Stimulated activated naive B cell treated with anti-CD40 and anti-IgM and Interleukin-4, amounts not matched to agents 10 μg/mL and 1 μg/mL and 100 μg/mL, for 72 hours (primary cell): ENCODE data around the gene PSTPIP2.

Experiments used
- ATAC-seq, 2 donors: fragments of 150-1000 bp; cut with Tn5 transposase; replicated peaks; 2 replicates each; pipeline ENCODE4 v1.10.0; 2021; ENCODE audit warnings: moderate library complexity in 1 of 2
- DNase-seq: peaks from one replicate; pipeline ENCODE4 v3.0.0; 2021
- H3K27ac Mint-ChIP-seq: one replicate; pipeline ENCODE4 v1.8.0; 2022; ENCODE audit warnings: mild to moderate bottlenecking, mixed read lengths
- H3K27me3 Mint-ChIP-seq, 2 donors: one replicate each; pipeline ENCODE4 v1.8.0; 2022; ENCODE audit warnings: mixed read lengths in 2 of 2
- H3K36me3 Mint-ChIP-seq, 2 donors: one replicate each; pipeline ENCODE4 v1.8.0; 2022; ENCODE audit warnings: mixed read lengths in 2 of 2, mild to moderate bottlenecking in 1 of 2
- H3K4me1 Mint-ChIP-seq, 2 donors: one replicate each; pipeline ENCODE4 v1.8.0; 2022; ENCODE audit warnings: mixed read lengths in 2 of 2, mild to moderate bottlenecking in 1 of 2
- H3K4me3 Mint-ChIP-seq, 2 donors: one replicate each; pipeline ENCODE4 v1.8.0; 2022; ENCODE audit warnings: mild to moderate bottlenecking in 2 of 2, mixed read lengths in 2 of 2, moderate library complexity in 1 of 2
- H3K9me3 Mint-ChIP-seq, 2 donors: one replicate each; pipeline ENCODE4 v1.8.0; 2022; ENCODE audit warnings: mixed read lengths in 2 of 2, mild to moderate bottlenecking in 1 of 2

The PSTPIP2 gene

DNA sequence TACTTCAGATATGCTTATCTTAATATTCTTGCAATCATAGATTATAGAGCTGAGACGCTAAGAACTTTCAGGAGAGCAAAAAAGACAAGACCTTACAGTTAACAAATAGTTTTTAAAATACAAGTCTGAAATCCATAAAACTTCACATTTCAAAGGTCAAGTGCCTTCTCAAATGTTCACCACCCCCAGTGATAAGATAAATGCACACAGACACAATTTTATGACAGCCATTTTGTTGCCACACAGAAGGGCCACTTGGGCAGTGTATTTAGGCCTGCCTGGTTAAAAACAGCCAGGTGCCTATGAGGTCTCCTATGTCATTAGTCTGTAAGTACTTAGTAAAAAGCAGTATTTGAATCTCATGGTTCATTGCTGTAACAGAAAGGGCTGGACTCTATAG lies 8.1 kb upstream of the PSTPIP2 start:
- ATAC-seq, result no peak
- no peaks in the 10 kb centered on the region for H3K9me3 Mint-ChIP-seq
- no peak for DNase-seq
- H3K4me3 Mint-ChIP-seq, result no peak overlapping the region
- H3K27ac Mint-ChIP-seq, result no peak overlapping the region
- no peaks in the 10 kb centered on the region for H3K27me3 Mint-ChIP-seq
- H3K36me3 Mint-ChIP-seq, result peaks cover 20 to 40% of the 10 kb centered on the region in 2 donors
- no peaks in the 10 kb centered on the region for H3K4me1 Mint-ChIP-seq

DNA sequence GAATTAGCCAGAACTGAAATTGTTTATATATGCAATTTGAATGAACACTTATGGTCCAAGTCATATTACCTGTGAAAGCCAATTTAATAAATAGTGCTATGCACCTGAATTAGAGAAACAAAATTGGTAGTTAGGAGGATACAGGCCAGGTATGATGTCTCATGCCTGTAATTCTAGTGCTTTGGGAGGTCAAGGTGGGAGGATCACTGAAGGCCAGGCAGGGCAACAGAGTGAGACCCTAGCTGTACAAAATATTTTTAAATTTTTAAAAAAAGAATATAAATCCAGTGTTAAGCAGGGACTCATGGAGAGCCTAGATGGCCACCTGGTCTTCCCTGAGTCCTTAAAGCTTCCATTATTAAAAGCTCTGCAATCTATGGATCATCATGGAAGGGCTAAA lies 7.3 kb upstream of the PSTPIP2 start:
- Mint-ChIP-seq H3K36me3 (peaks cover 20 to 37% of the 10 kb centered on the region in 2 donors), H3K9me3 (no peaks in the 10 kb centered on the region), H3K4me1 (no peaks in the 10 kb centered on the region), H3K27me3 (no peaks in the 10 kb centered on the region), H3K27ac (no peak overlapping the region), H3K4me3 (no peak overlapping the region)
- ATAC-seq (no peak), DNase-seq (no peak)

DNA sequence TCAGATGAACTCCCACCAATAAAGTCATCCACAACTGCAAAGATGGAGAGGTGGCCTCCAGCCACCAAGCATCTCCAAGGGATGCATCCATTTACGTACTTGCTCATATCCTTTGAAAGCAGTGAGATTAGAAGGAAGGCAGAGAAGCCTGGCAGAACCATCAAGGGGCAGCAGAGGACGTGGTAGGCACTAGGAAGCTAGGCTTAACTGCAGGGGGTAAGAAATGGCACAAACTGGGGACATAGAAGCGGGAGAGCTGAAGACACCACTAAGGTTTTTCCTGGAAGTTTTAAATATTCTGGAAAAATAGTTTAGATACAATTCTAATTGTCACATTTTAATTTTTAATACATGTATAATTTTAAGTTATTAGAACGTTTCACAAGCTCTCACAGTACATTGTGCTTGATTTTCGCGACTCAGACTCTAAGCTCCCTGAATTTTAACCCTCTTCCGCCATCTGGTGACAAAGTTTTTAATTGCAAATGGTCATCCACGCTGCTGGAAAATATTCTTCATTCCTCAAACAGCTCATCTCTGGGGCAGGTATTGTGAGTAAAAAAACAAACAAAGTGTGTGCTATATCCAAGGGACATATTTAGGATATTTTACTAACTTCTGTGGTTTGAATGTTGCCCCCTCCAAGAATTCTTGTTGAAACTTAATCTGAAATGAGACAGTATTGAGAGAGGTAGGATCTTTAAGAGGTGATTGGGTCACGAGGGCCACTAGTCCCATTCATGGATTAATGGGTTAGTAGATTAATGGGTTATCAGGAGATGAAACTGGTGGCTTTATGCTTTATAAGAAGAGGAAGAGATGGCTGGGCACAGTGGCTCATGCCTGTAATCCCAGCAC lies 1.6 kb upstream of the PSTPIP2 start:
- peaks cover 19% of the 10 kb centered on the region in 2 donors for H3K27me3 Mint-ChIP-seq
- peaks cover 4 to 22% of the 10 kb centered on the region in 2 donors for H3K36me3 Mint-ChIP-seq
- H3K27ac Mint-ChIP-seq, result no peak overlapping the region
- H3K9me3 Mint-ChIP-seq, result no peaks in the 10 kb centered on the region
- ATAC-seq (peak; percentile 48 to 54), DNase-seq (peak; percentile 51)
- no peak overlapping the region for H3K4me3 Mint-ChIP-seq
- H3K4me1 Mint-ChIP-seq, result peaks cover 24 to 38% of the 10 kb centered on the region in 2 donors

DNA sequence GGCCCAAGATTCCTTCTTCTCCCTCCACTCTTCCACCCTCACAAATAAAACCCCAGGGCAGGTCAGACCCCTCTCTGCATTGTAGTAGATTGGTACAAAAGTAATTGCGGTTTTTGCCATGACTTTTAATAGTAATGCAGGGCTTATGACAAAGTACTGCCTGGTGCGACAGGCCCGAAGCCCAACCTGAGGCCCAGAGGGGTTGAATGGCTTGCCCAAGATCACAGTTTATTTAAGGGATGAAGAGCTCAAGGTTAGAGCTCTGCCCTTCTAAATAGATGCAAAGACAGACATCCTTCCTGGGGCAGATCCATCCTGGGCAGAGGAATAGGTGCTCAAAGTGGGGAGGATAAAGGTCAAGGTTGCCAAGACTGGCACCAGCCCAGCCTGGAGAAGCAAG lies 899 bp upstream of the PSTPIP2 start:
- DNase-seq, result no peak

DNA sequence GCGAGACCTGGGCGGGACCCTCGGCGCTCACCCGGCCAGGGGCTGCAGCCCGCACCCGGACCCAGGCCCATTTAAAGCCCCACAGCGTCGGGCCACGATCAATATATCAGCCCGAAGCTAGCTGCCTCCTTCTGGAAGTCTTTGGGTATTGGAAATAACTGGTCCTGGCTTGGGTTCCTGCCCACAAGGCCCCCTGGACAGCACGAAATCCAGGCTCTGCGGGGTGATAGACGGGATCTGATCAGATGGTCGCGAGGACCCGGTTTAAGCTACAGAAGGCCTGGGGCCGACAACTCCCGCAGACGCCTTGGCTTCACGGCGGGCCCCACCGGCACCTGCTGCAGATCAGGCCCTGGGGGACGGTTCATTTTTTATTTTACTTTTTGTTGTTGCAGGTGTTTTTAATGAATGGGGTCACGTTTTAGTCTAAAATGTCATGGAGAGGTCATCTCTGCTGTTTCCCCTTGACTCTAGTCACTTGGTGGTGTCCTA lies 362 bp upstream of the PSTPIP2 start:
- peaks cover 19% of the 10 kb centered on the region in 2 donors for H3K27me3 Mint-ChIP-seq
- no peak overlapping the region for H3K27ac Mint-ChIP-seq
- DNase-seq (no peak), ATAC-seq (no peak)
- peak overlapping the region; percentile 81 to 86 for H3K4me3 Mint-ChIP-seq
- no peaks in the 10 kb centered on the region for H3K9me3 Mint-ChIP-seq
- H3K4me1 Mint-ChIP-seq, result peaks cover 24 to 38% of the 10 kb centered on the region in 2 donors
- peaks cover 4 to 23% of the 10 kb centered on the region in 2 donors for H3K36me3 Mint-ChIP-seq

More for the DNA sequence above, 899 bp upstream of the PSTPIP2 start:
- ATAC-seq, result no peak
- peaks cover 24 to 38% of the 10 kb centered on the region in 2 donors for H3K4me1 Mint-ChIP-seq
- no peaks in the 10 kb centered on the region for H3K9me3 Mint-ChIP-seq
- peaks cover 4 to 23% of the 10 kb centered on the region in 2 donors for H3K36me3 Mint-ChIP-seq
- peaks cover 19% of the 10 kb centered on the region in 2 donors for H3K27me3 Mint-ChIP-seq
- peak overlapping the region; percentile 42 for H3K27ac Mint-ChIP-seq
- H3K4me3 Mint-ChIP-seq, result peak overlapping the region; percentile 81 to 86

DNA sequence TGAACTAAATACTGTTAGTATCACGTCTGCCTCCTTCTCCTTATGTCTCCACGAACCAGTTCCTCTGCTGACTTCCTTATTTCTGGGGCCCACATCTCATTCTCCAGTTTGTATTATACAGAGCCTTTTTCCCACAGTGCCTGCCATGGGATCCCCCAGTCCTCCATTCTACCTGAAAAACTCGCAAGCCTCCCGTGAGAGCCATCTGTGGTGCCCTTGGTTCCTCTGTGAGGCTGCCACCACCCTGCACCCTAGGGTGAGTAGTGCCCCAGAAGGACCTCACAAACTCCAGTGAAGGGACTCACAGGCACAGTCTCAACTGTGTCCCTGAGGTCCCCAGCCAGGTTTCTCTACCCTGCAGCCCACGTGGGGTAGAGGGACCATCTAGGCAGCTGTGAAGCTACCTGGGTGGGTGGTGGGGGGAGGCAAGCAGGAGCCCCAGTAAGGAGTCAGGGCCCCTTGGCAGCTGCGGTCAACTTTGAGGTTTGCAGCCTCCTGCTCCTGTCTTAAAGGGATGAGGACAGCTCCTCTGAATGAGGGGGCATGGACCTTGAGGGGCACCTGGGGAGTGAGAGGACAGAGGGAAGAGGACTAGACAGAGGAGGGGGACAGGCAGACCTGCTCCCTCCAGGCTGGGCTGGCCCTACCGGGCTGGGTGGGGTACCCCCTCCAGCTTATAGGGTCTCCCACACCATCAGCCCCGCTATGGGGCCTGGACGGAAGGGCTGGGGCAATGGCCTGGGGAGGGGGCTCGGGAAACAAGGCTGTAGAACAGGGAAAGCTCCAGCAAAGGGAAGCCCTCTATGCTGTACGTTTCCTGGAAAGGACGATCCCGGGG lies 1.0 kb downstream of the PSTPIP2 start:
- Mint-ChIP-seq H3K27me3 (peaks cover 19% of the 10 kb centered on the region in 2 donors), H3K36me3 (peaks cover 2 to 15% of the 10 kb centered on the region in 2 donors), H3K4me1 (peaks cover 24 to 38% of the 10 kb centered on the region in 2 donors), H3K27ac (peak overlapping the region; percentile 84), H3K4me3 (peak overlapping the region; percentile 80 to 81), H3K9me3 (no peaks in the 10 kb centered on the region)
- no peak for DNase-seq
- peak; percentile 61 to 64 for ATAC-seq

DNA sequence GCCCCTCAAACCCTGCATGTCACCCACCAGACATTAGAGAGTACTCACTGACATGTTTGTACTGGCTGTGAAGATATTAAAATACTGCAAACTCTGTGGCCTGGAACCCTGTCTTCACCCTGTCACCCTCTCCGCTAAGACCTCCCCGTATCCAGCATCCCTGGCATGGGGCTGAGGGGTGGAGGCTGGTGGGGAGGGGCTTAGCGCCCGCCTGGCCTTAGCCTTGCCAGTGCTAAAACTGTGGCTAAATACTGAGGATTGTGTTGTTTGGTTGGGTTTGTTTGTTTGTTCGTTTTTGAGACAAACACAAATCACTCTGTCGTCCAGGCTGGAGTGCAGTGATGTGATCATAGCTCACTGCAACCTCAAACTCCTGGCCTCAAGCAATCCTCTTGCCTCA lies 1.8 kb downstream of the PSTPIP2 start:
- no peak overlapping the region for H3K27ac Mint-ChIP-seq
- H3K9me3 Mint-ChIP-seq, result no peaks in the 10 kb centered on the region
- no peak for ATAC-seq
- no peak overlapping the region for H3K4me3 Mint-ChIP-seq
- DNase-seq, result no peak
- H3K36me3 Mint-ChIP-seq, result peaks cover 2 to 15% of the 10 kb centered on the region in 2 donors
- H3K27me3 Mint-ChIP-seq, result peaks cover 19% of the 10 kb centered on the region in 2 donors
- H3K4me1 Mint-ChIP-seq, result peaks cover 24 to 38% of the 10 kb centered on the region in 2 donors

DNA sequence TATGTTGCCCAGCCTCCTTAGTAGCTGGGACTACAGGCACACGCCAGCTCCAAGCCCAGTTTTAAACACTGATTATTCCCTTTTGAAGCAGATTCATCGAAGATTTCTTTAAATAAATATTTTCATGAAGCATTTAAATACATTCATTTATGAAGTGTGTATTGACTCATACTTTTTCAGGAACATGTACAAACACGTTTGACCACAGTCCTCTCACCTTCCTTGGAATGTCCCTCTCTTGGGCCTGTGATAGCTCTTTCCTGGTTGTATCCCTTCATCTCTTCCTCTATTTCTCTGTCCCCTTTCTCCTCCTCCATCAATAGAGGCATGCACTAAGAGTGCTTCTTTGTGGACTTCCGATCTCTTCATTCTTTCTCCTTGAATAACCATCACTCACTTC lies 2.5 kb downstream of the PSTPIP2 start:
- Mint-ChIP-seq H3K27me3 (peaks cover 19% of the 10 kb centered on the region in 2 donors), H3K9me3 (no peaks in the 10 kb centered on the region), H3K27ac (no peak overlapping the region), H3K4me1 (peaks cover 24 to 38% of the 10 kb centered on the region in 2 donors), H3K4me3 (no peak overlapping the region), H3K36me3 (peaks cover 2 to 15% of the 10 kb centered on the region in 2 donors)
- DNase-seq, result no peak
- no peak for ATAC-seq

DNA sequence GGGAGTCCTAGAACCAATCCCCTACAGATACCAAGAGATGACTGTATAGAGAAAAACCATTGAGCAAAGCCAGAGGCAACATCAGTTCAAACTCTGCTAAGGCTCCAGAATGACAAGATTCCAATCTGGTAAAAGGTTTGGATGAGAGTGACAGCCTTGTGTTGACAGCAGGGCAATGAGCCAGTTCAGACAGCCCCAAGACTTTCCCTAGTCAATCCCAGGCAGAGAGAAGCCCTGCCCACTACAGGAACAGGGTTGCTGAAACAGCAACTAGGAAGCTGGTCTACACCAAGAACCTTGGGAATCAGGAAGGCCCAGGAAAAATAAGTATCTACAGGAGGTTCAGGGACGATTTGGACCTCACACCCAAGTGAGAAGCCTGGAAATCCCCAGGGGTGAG lies 3.3 kb downstream of the PSTPIP2 start:
- no peak for DNase-seq
- no peak for ATAC-seq
- Mint-ChIP-seq H3K4me1 (peaks cover 21 to 34% of the 10 kb centered on the region in 2 donors), H3K36me3 (peaks cover 2 to 11% of the 10 kb centered on the region in 2 donors), H3K9me3 (no peaks in the 10 kb centered on the region), H3K27ac (no peak overlapping the region), H3K4me3 (no peak overlapping the region), H3K27me3 (peaks cover 19% of the 10 kb centered on the region in 2 donors)

DNA sequence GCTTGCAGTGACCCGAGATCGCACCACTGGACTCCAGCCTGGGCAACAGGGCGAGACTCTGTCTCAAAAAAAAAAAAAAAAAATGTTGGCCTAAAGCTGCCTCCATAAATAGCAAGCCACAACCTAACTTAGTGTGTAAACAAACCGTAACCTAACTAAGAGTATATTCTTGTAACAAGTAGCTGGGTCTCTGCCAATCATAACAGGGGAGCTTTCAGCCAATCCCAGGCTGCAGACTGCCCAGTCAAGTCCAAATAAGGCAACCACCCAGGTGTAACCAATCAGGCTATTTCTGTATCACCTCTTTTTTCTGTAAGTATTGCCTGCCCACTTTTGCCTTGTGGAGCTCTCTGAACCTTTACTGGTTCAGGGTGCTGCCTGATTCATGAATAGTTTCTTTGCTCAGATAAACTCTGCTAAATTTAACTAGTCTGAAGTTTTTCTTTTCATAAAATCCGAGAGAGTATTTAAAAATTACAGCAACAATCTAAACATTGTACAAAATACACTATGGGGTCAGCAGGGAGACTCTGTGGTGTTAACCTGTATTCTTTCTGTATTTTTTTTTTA lies 4.5 kb downstream of the PSTPIP2 start:
- H3K4me1 Mint-ChIP-seq, result peaks cover 15 to 21% of the 10 kb centered on the region in 2 donors
- H3K27me3 Mint-ChIP-seq, result peaks cover 13 to 19% of the 10 kb centered on the region in 2 donors
- no peak for DNase-seq
- no peak overlapping the region for H3K4me3 Mint-ChIP-seq
- peaks cover 2 to 11% of the 10 kb centered on the region in 2 donors for H3K36me3 Mint-ChIP-seq
- H3K9me3 Mint-ChIP-seq, result no peaks in the 10 kb centered on the region
- no peak for ATAC-seq
- no peak overlapping the region for H3K27ac Mint-ChIP-seq

DNA sequence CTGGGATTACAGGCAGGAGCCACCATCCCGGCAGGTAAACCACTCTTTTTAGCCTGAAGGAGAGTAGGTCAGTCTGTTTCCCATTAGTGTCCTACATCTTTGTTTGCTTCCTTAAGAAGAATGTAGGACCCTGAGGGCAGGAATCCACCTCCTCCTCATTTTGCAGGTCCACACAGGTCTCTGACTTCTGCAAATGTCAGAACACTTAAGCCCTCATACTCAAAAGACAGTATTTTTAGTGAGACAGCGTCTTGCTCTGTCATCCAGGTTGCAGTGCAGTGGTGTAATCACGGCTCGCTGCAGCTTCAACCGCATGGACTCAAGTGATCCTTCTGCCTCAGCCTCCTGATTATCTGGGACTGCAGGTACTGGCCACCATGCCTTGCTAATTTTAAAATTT lies 9.3 kb downstream of the PSTPIP2 start:
- Mint-ChIP-seq H3K36me3 (no peaks in the 10 kb centered on the region), H3K27ac (no peak overlapping the region), H3K27me3 (no peaks in the 10 kb centered on the region), H3K4me3 (no peak overlapping the region), H3K4me1 (no peaks in the 10 kb centered on the region), H3K9me3 (no peaks in the 10 kb centered on the region)
- DNase-seq, result no peak
- ATAC-seq, result no peak

DNA sequence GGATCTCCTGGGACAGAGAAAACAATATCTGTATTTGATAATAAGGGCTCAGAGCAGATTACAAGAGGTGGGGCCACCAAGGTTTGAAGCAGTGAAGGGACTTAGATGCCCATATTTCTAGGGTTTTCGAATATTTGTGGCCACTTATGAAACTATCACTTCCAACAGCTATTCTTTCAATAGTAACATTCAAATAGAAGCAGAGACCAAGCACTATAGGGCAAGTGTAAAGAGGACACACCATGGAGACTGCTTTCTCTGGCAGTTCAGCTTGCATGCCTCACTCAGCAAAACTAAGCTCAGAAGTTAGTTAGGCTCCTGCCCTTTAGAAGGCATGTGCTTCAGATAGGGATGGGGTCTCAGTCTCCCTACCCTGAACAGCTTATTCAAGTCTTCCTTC lies 10.3 kb downstream of the PSTPIP2 start:
- DNase-seq, result no peak
- no peaks in the 10 kb centered on the region for H3K36me3 Mint-ChIP-seq
- no peaks in the 10 kb centered on the region for H3K4me1 Mint-ChIP-seq
- H3K4me3 Mint-ChIP-seq, result no peak overlapping the region
- no peaks in the 10 kb centered on the region for H3K9me3 Mint-ChIP-seq
- H3K27ac Mint-ChIP-seq, result no peak overlapping the region
- H3K27me3 Mint-ChIP-seq, result no peaks in the 10 kb centered on the region
- ATAC-seq, result no peak

DNA sequence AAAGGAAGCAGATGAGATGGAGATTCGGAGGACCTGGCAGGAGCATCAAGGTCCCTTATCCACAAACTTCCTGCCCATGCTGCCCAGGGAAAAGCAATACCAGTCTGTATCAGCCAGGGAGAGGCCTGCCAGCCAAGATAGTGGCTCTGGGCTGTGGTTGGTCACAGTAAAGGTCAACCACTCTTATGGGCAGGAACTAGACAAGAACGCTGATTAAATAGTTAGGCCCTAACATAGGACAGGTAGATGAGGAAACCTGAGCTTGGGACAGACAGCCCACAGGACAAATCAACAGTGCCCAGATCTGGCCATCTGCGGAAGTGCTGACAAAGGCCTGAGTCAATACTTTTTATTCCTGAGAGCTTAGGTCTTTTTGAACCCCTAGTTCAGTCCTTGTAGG lies 10.7 kb downstream of the PSTPIP2 start:
- Mint-ChIP-seq H3K27me3 (no peaks in the 10 kb centered on the region), H3K36me3 (no peaks in the 10 kb centered on the region), H3K4me3 (no peak overlapping the region), H3K9me3 (no peaks in the 10 kb centered on the region), H3K4me1 (peaks cover 0 to under 1% of the 10 kb centered on the region in 2 donors), H3K27ac (no peak overlapping the region)
- ATAC-seq (no peak), DNase-seq (no peak)

DNA sequence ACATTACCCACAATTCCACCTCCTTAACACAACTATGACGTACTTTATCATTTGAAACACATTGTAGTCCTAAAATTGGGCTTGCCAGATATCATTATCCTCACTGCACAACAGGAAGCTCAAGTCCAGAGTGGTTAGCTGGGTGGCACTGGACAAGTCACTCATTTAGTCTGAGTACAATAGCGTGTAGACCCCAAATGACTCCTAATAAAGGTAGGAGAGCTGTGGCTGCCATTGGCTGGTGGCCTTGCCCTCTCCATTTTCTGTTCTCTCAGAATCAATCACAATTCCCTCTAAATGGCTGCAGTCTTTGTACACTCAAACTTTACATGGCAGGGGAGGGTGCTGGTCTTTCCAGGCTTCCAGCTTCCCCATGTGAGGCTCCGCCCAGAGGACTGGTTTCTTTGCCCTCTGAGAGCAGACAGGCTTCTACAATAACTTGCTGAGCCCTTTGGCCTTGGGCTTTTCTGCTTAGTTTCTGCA lies 11.7 kb downstream of the PSTPIP2 start:
- no peak overlapping the region for H3K4me3 Mint-ChIP-seq
- no peaks in the 10 kb centered on the region for H3K9me3 Mint-ChIP-seq
- no peak overlapping the region for H3K27ac Mint-ChIP-seq
- no peak for ATAC-seq
- H3K4me1 Mint-ChIP-seq, result peaks cover 8 to 11% of the 10 kb centered on the region in 2 donors
- no peaks in the 10 kb centered on the region for H3K36me3 Mint-ChIP-seq
- H3K27me3 Mint-ChIP-seq, result no peaks in the 10 kb centered on the region
- DNase-seq, result no peak
